Measurements from ENCODE around the gene TTC34.

- TF ChIP-seq CTCF (IDR thresholded peaks at IDR 0.05) (no peak), POLR2A (IDR thresholded peaks at IDR 0.05) (no peak)
Measured at GRCh38 chr1:2633936-2634491, 167.5 kb downstream of the TTC34 start.
